Measurements from ENCODE around the gene MED16.

Gene MED16

GRCh38 chr19:927780-928401, 34.9 kb upstream of the MED16 start:
- H3K4me3 ChIP-seq (ENCODE audit: low read depth, low read length): peak overlapping the region; percentile 92
- in situ Hi-C loops (cut with HindIII; ENCODE audit: low sequenced_read_pairs): no loop called here
- no peak for TF ChIP-seq CTCF (IDR thresholded peaks at IDR 0.05; ENCODE audit: low read depth, low read length)

DNA sequence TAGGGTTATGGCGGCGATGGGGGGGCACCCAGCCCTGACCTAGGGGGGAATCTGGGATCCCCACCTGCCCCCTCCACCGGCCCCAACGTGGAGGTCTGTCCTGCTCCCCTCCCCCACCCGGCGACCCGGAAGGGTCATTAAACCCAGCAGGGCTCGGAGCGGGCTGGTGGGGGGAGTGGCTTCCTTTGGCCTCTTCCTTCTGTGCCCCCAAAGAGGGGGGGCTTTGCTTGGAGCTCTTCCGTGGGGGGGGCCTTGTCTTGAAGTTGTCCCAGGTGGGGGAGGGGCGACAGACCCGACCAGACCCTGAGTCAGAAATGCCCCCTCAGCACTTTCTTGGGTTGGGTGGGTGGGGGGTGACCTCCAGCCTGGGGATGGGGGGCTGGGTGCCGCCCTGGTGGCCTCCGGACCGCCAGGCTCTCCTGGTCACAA, 34.4 kb upstream of the MED16 start:
- in situ Hi-C loops (cut with HindIII; ENCODE audit: low sequenced_read_pairs): no loop called here
- peak overlapping the region; percentile 92 for H3K4me3 ChIP-seq (ENCODE audit: low read depth, low read length)
- no peak for TF ChIP-seq CTCF (IDR thresholded peaks at IDR 0.05; ENCODE audit: low read depth, low read length)
- no peak for DNase-seq (ENCODE audit: low read depth, low spot score)

More at GRCh38 chr19:927780-928401, 34.9 kb upstream of the MED16 start:
- DNase-seq (ENCODE audit: low read depth, low spot score): no peak

DNA sequence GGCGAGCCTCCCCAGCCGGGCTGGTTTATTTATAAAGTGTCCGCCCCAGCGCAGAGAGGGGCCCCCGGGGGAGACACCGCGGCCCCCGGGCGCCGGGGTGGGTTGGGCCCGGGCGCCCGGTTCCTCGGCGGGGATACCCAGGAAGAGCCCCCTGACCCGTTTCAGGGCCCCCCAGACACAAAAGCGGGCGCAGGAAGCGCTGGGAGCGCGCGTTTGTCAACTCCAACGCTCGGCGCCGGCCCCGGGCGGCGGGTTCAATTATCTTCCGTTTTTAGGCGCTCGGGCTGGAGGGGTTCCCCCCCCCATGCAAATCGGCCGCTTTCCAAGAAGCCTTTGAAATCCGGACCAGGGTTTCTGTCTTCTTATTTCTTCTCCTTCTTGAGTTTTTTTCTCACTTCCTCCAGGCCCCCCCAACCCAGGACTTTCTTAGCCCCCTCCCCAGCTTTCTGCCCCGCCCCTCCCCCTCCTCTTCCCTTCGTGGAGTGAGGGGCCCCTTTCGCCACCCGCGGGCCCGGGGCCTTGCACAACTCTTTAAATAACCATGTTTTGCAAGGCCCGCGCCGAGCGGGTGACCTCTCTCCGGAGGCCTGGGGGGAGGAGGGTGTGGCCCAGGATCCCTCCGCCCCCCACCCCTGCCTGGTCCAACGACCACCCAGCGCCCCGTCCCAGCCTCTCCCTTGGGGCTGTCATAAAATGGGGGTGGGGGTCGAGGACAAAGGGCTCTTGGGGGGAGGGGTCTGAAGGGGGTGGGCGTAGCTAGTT, 33.8 kb upstream of the MED16 start:
- TF ChIP-seq CTCF (IDR thresholded peaks at IDR 0.05; ENCODE audit: low read depth, low read length): no peak
- peak overlapping the region; percentile 92 for H3K4me3 ChIP-seq (ENCODE audit: low read depth, low read length)
- in situ Hi-C loops (cut with HindIII; ENCODE audit: low sequenced_read_pairs): no loop called here
- peak; percentile 39 for DNase-seq (ENCODE audit: low read depth, low spot score)

GRCh38 chr19:926323-926588, 33.3 kb upstream of the MED16 start:
- H3K4me3 ChIP-seq (ENCODE audit: low read depth, low read length): peak overlapping the region; percentile 92
- no peak for DNase-seq (ENCODE audit: low read depth, low spot score)
- TF ChIP-seq CTCF (IDR thresholded peaks at IDR 0.05; ENCODE audit: low read depth, low read length): no peak
- in situ Hi-C loops (cut with HindIII; ENCODE audit: low sequenced_read_pairs): no loop called here

DNA sequence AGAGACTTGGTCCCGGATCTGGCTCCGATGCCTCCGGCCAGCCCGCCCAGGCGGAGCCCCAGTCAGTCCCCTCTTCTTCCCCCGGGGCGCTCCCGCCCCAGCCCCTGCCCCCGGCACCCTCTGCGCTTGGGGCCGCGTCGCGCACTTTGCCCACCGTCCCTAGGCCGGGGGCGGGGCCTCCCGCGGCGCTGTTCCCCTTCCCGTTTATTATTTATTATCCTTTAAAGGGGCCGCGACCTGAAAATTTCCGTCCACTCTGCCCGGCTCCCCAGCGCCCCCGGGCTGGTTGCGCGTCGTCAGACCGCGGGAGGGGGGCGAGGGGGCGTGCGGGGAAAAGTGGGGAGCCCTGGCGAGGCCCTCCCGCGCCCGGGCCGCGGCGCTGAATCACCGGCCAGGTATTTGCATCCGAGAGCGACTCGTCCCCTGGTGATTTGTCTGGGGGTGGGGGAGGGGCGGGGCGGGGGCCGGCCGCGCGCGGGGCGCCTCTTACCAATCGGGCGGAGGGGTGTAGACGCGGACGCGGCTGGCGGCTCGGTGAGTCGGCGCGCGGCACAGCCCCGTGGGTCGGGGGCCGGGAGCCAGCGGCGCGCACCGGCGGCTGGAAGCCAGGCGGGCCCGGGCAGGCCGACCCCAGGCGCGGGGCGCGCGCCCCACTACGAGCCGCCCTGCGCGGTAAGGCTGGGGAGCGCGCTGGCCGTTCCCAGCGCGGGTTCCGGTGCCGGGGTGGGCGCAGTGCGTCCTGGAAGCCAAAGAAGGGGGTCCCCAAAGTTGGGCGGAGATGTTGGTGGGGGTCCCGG, 32.7 kb upstream of the MED16 start, which contains the start of gene ARID3A:
ARID3A (plus strand) TSS at position 510 of the 797 bp plus-strand sequence. CDS start 3,494 bp downstream, outside the sequence.
- in situ Hi-C loops (cut with HindIII; ENCODE audit: low sequenced_read_pairs): no loop called here
- peak within 1 kb of the TSS; percentile 92 for H3K4me3 ChIP-seq (ENCODE audit: low read depth, low read length)
- TF ChIP-seq CTCF (IDR thresholded peaks at IDR 0.05; ENCODE audit: low read depth, low read length): no peak
- DNase-seq (ENCODE audit: low read depth, low spot score): peak; percentile 91

DNA sequence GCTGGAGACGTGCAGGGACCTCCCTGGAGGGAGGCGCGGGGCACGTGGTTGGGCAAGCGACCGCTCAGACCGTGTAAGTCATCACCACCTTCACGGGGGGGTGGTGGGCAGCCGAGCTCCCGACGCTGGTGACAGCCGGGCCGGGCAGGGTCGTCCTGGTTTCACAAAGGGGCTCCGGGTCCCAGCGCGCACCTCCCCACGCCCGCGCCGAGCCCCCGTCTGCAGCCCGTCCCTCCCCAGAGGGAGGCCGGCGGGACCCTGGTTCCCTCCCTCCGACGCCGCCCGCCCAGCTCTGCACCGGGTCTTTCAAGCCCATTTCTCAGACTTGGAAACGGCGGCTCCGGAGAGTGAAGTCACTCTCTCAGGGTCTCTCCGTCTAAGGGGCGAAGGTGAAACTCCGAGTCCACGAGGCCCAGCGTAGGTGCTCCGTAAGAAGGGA, 32.1 kb upstream of the MED16 start:
- no peak for TF ChIP-seq CTCF (IDR thresholded peaks at IDR 0.05; ENCODE audit: low read depth, low read length)
- DNase-seq (ENCODE audit: low read depth, low spot score): peak; percentile 23
- in situ Hi-C loops (cut with HindIII; ENCODE audit: low sequenced_read_pairs): no loop called here
- peak overlapping the region; percentile 92 for H3K4me3 ChIP-seq (ENCODE audit: low read depth, low read length)
